K562 (cell line): ENCODE data around the gene AIF1L.

Experiments used
- COPS2 ChIP-seq: fragments of 450-650 bp; conservative IDR thresholded peaks from 2 replicates; pipeline ENCODE4 v1.6.1; 2016; ENCODE audit warnings: mild to moderate bottlenecking, moderate library complexity
- EP300 ChIP-seq: IDR thresholded peaks from 2 replicates; pipeline ENCODE4 v1.6.1; 2012; ENCODE audit warnings: low read length, improper control_type of control experiment
- HMG20B ChIP-seq: fragments of 250-450 bp; sonication (Bioruptor Pico); IDR thresholded peaks from 2 replicates; pipeline ENCODE4 v1.5.0; 2021; ENCODE audit warnings: mild to moderate bottlenecking
- JUND ChIP-seq, 2 experiments: IDR thresholded peaks; 2 replicates in 1 of 2; 3 replicates in 1 of 2; pipeline ENCODE4 v1.6.1; 2011; ENCODE audit warnings: borderline replicate concordance in 2 of 2, low read depth in 2 of 2, low read length in 2 of 2, improper control_type of control experiment in 1 of 2, missing biosample characterization in 1 of 2, missing genetic modification characterization in 1 of 2, missing genetic modification reagents in 1 of 2
- KDM5B ChIP-seq: fragments of 200-600 bp; sonication (generic); IDR thresholded peaks from 2 replicates; pipeline ENCODE4 v1.6.1; 2012; ENCODE audit warnings: low read depth, mild to moderate bottlenecking, moderate library complexity, low read length, control low read depth, inconsistent platforms; ENCODE audit not compliant: insufficient replicate concordance
- KLF6 ChIP-seq: fragments of 250-450 bp; sonication (Bioruptor Pico); IDR thresholded peaks from 2 replicates; pipeline ENCODE4 v1.4.0; 2020; ENCODE audit warnings: mild to moderate bottlenecking, moderate library complexity, borderline replicate concordance
- MEIS2 ChIP-seq: fragments of 450-650 bp; IDR thresholded peaks from 2 replicates; pipeline ENCODE4 v1.6.1; 2014; ENCODE audit warnings: mild to moderate bottlenecking; ENCODE audit not compliant: partially characterized antibody
- MTA2 ChIP-seq: fragments of 450-650 bp; IDR thresholded peaks from 2 replicates; pipeline ENCODE4 v1.6.1; 2016; ENCODE audit warnings: low read depth
- STAT5B ChIP-seq: fragments of 250-450 bp; sonication (Bioruptor Pico); IDR thresholded peaks from 2 replicates; pipeline ENCODE4 v1.8.0; 2021; ENCODE audit warnings: mild to moderate bottlenecking, inconsistent platforms
- ZBTB17 ChIP-seq: fragments of 450-650 bp; formaldehyde crosslinking; IDR thresholded peaks from 2 replicates; pipeline ENCODE4 v1.4.0; 2020; ENCODE audit warnings: mild to moderate bottlenecking
- ZNF212 ChIP-seq: fragments of 450-650 bp; formaldehyde crosslinking; IDR thresholded peaks from 2 replicates; pipeline ENCODE4 v1.4.0; 2020; ENCODE audit warnings: mild to moderate bottlenecking
- ZNF274 ChIP-seq: IDR thresholded peaks from 2 replicates; pipeline ENCODE4 v1.6.1; 2011; ENCODE audit warnings: low read depth, mild to moderate bottlenecking, low read length, moderate library complexity, borderline replicate concordance
- TF ChIP-seq, protein P1 (sequence below): sonication (generic); formaldehyde crosslinking; IDR thresholded peaks from 2 replicates; pipeline ENCODE4 v1.5.0; 2020; ENCODE audit warnings: missing genetic modification reagents
- TF ChIP-seq, protein P2 (sequence below), 3 experiments: IDR thresholded peaks in 2 of 3; conservative IDR thresholded peaks in 1 of 3; 2 replicates each; pipeline ENCODE4 v1.5.1; 2011 to 2012; ENCODE audit warnings: low read length in 3 of 3, mild to moderate bottlenecking in 3 of 3, control low read depth in 2 of 3, improper control_type of control experiment in 1 of 3, inconsistent platforms in 1 of 3, low read depth in 1 of 3, mixed read lengths in 1 of 3, moderate library complexity in 1 of 3; ENCODE audit not compliant: insufficient read depth in 2 of 3

DNA sequence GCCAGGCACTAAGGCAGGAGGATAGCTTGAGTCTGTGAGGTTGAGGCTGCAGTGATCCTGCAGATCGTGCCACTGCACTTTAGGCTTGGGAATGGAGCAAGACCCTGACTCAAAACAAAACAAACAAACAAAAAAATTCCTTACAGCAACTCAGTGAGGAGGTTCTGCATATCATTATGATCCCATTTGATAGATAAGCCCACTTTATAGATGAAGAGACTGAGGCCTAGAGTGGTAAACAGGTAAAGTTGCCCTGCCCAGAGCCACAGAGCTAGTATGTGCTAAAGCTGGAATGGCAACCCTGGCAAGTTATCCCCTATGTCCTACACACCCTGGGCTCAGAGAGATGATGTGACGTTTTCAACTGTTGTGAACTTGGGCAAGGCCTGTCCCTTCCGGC lies 7.2 kb downstream of the AIF1L start:
- TF ChIP-seq HMG20B (no peak), MEIS2 (no peak), EP300 (no peak), MTA2 (no peak), ZNF274 (no peak), STAT5B (CRISPR knock-in tag) (no peak), KLF6 (CRISPR knock-in tag) (no peak), JUND (IDR thresholded peaks at IDR 0.05; ENCODE audit: borderline replicate concordance, low read depth, low read length) (no peak), JUND (tag; IDR thresholded peaks at IDR 0.05; ENCODE audit: borderline replicate concordance, low read depth, low read length) (no peak), ZNF212 (CRISPR knock-in tag) (no peak), ZBTB17 (CRISPR knock-in tag) (no peak), KDM5B (no peak), COPS2 (no peak)
- TF ChIP-seq, protein P1, sequence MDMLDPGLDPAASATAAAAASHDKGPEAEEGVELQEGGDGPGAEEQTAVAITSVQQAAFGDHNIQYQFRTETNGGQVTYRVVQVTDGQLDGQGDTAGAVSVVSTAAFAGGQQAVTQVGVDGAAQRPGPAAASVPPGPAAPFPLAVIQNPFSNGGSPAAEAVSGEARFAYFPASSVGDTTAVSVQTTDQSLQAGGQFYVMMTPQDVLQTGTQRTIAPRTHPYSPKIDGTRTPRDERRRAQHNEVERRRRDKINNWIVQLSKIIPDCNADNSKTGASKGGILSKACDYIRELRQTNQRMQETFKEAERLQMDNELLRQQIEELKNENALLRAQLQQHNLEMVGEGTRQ = no peak
- TF ChIP-seq, protein P2, sequence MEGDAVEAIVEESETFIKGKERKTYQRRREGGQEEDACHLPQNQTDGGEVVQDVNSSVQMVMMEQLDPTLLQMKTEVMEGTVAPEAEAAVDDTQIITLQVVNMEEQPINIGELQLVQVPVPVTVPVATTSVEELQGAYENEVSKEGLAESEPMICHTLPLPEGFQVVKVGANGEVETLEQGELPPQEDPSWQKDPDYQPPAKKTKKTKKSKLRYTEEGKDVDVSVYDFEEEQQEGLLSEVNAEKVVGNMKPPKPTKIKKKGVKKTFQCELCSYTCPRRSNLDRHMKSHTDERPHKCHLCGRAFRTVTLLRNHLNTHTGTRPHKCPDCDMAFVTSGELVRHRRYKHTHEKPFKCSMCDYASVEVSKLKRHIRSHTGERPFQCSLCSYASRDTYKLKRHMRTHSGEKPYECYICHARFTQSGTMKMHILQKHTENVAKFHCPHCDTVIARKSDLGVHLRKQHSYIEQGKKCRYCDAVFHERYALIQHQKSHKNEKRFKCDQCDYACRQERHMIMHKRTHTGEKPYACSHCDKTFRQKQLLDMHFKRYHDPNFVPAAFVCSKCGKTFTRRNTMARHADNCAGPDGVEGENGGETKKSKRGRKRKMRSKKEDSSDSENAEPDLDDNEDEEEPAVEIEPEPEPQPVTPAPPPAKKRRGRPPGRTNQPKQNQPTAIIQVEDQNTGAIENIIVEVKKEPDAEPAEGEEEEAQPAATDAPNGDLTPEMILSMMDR (IDR thresholded peaks at IDR 0.05 in 2 of 3, conservative IDR thresholded peaks at IDR 0.05 in 1 of 3; ENCODE audit: insufficient read depth in 2 of 3, low read depth in 1 of 3, low read length in 3 of 3) = no peak
